AG04450 (cell line): ENCODE measurements around the gene BMPR1A. TPM values are rescaled to one million over a fixed set of nuclear protein-coding genes. Genes with fewer than 3 reads are reported as not detected.
"Not testable (repeated sequence)": the region's sequence is repeated elsewhere in the genome, so short reads cannot be mapped to it uniquely, and the experiment has no call there.

Source experiments
- CTCF ChIA-PET: fragments of 300-600, 350-600 bp; formaldehyde crosslinking; extraction: SDS; loops from one replicate; lab custom pipeline; 2022; ENCODE audit warnings: antibody characterized with exemption, inconsistent platforms; lab: Charles Lee
- POLR2A ChIA-PET: fragments of 350-600 bp; formaldehyde crosslinking; extraction: SDS; loops from one replicate; lab custom pipeline; 2021; ENCODE audit warnings: antibody characterized with exemption, inconsistent platforms; lab: Yijun Ruan, JAX
- DNase-seq: peaks from one replicate; pipeline ENCODE4 v3.0.0-alpha.2; 2011; ENCODE audit warnings: low read depth, low spot score
- H3K27ac ChIP-seq: one replicate; pipeline ENCODE4 v1.5.1; 2012; ENCODE audit warnings: low read depth, low read length, control low read depth
- H3K27me3 ChIP-seq: one replicate; pipeline ENCODE4 v1.6.0; 2012; ENCODE audit warnings: low read length; ENCODE audit not compliant: control insufficient read depth, insufficient read depth
- H3K4me3 ChIP-seq: 2 replicates; pipeline ENCODE4 v1.5.1; 2011; ENCODE audit warnings: mild to moderate bottlenecking, low read depth, low read length, control low read depth
- H3K9me3 ChIP-seq: 2 replicates; pipeline ENCODE4 v1.5.1; 2012; ENCODE audit warnings: low read length; ENCODE audit not compliant: control insufficient read depth, insufficient read depth
- CTCF ChIP-seq: IDR thresholded peaks from 2 replicates; pipeline ENCODE4 v1.5.1; 2011; ENCODE audit warnings: low read depth, low read length, control low read depth, inconsistent platforms
- polyA plus RNA-seq: library from polyadenylated mRNA; depleted of rRNA; stranded (reverse); fragments of >200 nt; gene quantifications from 2 replicates; pipeline ENCODE4 v1.2.3, GENCODE V29; 2011

The BMPR1A gene
- polyA plus RNA-seq, 1 experiment: 41.9 TPM

GRCh38 chr10:86944907-86945306 is 188.5 kb downstream of the BMPR1A start:
- POLR2A ChIA-PET: no interaction called here
- no peak overlapping the region for H3K4me3 ChIP-seq
- H3K9me3 ChIP-seq: peaks cover 7% of the 10 kb centered on the region; the same call in 1 of the 2 replicates
- peaks cover 16% of the 10 kb centered on the region for H3K27me3 ChIP-seq
- no peak for DNase-seq
- no peak for TF ChIP-seq CTCF
- H3K27ac ChIP-seq: no peak overlapping the region
- CTCF ChIA-PET: no interaction called here

- Histone ChIP-seq H3K4me3 (no peak overlapping the region), H3K27me3 (peaks cover 16% of the 10 kb centered on the region), H3K27ac (no peak overlapping the region), H3K9me3 (peaks cover 7% of the 10 kb centered on the region; the same call in 1 of the 2 replicates)
- ChIA-PET POLR2A (interaction anchor here (0.6 kb wide), 1 partner anchor 261 kb away, joined by 3 read pairs; no protein-coding TSS in a partner anchor), CTCF (interaction anchor here (1.5 kb wide), 1 partner anchor 15 kb away, joined by 4 read pairs; no protein-coding TSS in a partner anchor)
- no peak for DNase-seq
- TF ChIP-seq CTCF: no peak
These were observed 189.2 kb downstream of the BMPR1A start for GRCh38 chr10:86945361-86946212.

GRCh38 chr10:86946213-86947155 is 190.1 kb downstream of the BMPR1A start:
- TF ChIP-seq CTCF: no peak
- CTCF ChIA-PET: interaction anchor here (1.5 kb wide), 1 partner anchor 14 kb away, joined by 4 read pairs; no protein-coding TSS in a partner anchor
- POLR2A ChIA-PET: no interaction called here
- Histone ChIP-seq H3K27me3 (peaks cover 16% of the 10 kb centered on the region), H3K4me3 (no peak overlapping the region), H3K9me3 (peaks cover 7% of the 10 kb centered on the region; the same call in 1 of the 2 replicates), H3K27ac (no peak overlapping the region)
- no peak for DNase-seq

- peaks cover 16% of the 10 kb centered on the region for H3K27me3 ChIP-seq
- CTCF ChIA-PET: interaction anchor here (0.6 to 1.5 kb wide), 3 partner anchors 8 to 19 kb away, joined by 3 to 9 read pairs (median 3); no protein-coding TSS in a partner anchor
- DNase-seq, H3K4me3 ChIP-seq, POLR2A ChIA-PET, H3K27ac ChIP-seq: not testable (repeated sequence)
- H3K9me3 ChIP-seq: peaks cover 17% of the 10 kb centered on the region
These were observed 191.4 kb downstream of the BMPR1A start for GRCh38 chr10:86947806-86948205.

- TF ChIP-seq CTCF: no peak
- no peak for DNase-seq
- H3K9me3 ChIP-seq: peaks cover 21% of the 10 kb centered on the region
- H3K4me3 ChIP-seq: no peak overlapping the region
- H3K27me3 ChIP-seq: peaks cover 13% of the 10 kb centered on the region
- H3K27ac ChIP-seq: no peak overlapping the region
- CTCF ChIA-PET: interaction anchor here (0.8 to 1.7 kb wide), 2 partner anchors 10 to 12 kb away, joined by 3 to 7 read pairs; no protein-coding TSS in a partner anchor
- POLR2A ChIA-PET: no interaction called here
These were observed 193.9 kb downstream of the BMPR1A start for GRCh38 chr10:86950349-86950748.
